Neural crest cell (in vitro differentiated cells): ENCODE measurements around the gene MCC. TPM values are rescaled to one million over a fixed set of nuclear protein-coding genes. Genes with fewer than 3 reads are reported as not detected.

Experiments
- DNase-seq: peaks from one replicate; pipeline ENCODE4 v3.0.0; 2021; ENCODE audit warnings: low read depth, mixed read lengths, low spot score
- H3K27ac Mint-ChIP-seq: one replicate; pipeline ENCODE4 v1.8.0; 2021; ENCODE audit warnings: mild to moderate bottlenecking, mixed read lengths; ENCODE audit not compliant: unreplicated experiment
- H3K27me3 Mint-ChIP-seq: 2 replicates; pipeline ENCODE4 v1.8.0; 2021; ENCODE audit warnings: low read depth, mild to moderate bottlenecking, mixed read lengths
- H3K36me3 Mint-ChIP-seq: 2 replicates; pipeline ENCODE4 v1.8.0; 2021; ENCODE audit warnings: low read depth, mild to moderate bottlenecking, mixed read lengths
- H3K4me1 Mint-ChIP-seq: 2 replicates; pipeline ENCODE4 v1.8.0; 2021; ENCODE audit warnings: mixed read lengths
- H3K4me3 Mint-ChIP-seq: one replicate; pipeline ENCODE4 v1.8.0; 2021; ENCODE audit warnings: mild to moderate bottlenecking, mixed read lengths
- H3K9me3 Mint-ChIP-seq: 2 replicates; pipeline ENCODE4 v1.8.0; 2021; ENCODE audit warnings: mixed read lengths
- total RNA-seq: library from RNA; stranded (reverse); gene quantifications from 2 replicates; pipeline ENCODE4 v1.2.1, GENCODE V29; 2021
- TF ChIP-seq, protein P1 (sequence below): fragments of 200-600 bp; sonication (generic); conservative IDR thresholded peaks from 2 replicates; pipeline ENCODE4 v1.5.0; 2021; ENCODE audit warnings: antibody characterized with exemption, mild to moderate bottlenecking

The MCC gene
- total RNA-seq, 1 donor from 2014 or later, result 10.8 TPM

DNA sequence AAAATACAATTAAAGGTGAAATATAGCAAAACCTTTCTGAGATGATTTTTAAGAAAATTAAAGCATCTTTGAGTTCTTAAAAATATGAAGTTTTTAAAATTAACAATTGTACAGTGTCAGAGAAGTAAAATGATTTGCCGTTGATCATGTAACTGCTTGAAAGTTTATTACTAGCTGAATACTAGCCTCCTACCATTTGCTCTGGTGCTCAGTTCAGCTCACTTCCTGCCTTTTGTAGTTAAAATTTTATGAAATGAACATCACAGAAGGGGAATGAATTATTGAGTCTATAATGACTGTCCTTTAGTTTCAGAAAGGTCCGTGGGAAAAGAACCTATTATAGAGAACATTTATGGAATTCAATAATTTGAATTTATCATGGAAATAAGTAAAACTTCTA lies 34.9 kb upstream of the MCC start:
- peaks cover 5% of the 10 kb centered on the region for H3K4me1 Mint-ChIP-seq
- no peak overlapping the region for H3K4me3 Mint-ChIP-seq
- H3K27ac Mint-ChIP-seq, result no peak overlapping the region
- TF ChIP-seq, protein P1, sequence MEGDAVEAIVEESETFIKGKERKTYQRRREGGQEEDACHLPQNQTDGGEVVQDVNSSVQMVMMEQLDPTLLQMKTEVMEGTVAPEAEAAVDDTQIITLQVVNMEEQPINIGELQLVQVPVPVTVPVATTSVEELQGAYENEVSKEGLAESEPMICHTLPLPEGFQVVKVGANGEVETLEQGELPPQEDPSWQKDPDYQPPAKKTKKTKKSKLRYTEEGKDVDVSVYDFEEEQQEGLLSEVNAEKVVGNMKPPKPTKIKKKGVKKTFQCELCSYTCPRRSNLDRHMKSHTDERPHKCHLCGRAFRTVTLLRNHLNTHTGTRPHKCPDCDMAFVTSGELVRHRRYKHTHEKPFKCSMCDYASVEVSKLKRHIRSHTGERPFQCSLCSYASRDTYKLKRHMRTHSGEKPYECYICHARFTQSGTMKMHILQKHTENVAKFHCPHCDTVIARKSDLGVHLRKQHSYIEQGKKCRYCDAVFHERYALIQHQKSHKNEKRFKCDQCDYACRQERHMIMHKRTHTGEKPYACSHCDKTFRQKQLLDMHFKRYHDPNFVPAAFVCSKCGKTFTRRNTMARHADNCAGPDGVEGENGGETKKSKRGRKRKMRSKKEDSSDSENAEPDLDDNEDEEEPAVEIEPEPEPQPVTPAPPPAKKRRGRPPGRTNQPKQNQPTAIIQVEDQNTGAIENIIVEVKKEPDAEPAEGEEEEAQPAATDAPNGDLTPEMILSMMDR, result no peak
- no peaks in the 10 kb centered on the region for H3K9me3 Mint-ChIP-seq
- H3K36me3 Mint-ChIP-seq, result peaks cover 9% of the 10 kb centered on the region
- H3K27me3 Mint-ChIP-seq, result no peaks in the 10 kb centered on the region
- no peak for DNase-seq

DNA sequence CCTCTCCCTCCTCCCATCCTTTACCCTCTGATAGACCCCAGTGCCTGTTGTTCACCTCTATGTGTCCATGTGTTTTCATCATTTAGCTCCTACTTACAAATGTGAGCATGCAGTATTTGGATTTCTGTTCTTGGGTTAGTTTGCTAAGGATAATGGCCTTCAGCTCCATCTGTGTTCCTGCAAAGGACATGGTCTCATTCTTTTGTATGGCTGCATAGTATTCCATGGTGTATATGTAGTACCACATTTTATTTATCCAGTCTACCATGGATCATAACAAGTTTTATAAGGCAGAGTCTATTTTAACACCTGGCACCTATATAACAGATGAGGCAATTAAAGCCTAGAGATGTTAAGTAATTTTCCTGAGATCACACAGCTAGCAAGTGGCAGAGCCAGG lies 32.6 kb upstream of the MCC start:
- Mint-ChIP-seq H3K9me3 (no peaks in the 10 kb centered on the region), H3K4me3 (no peak overlapping the region), H3K27me3 (no peaks in the 10 kb centered on the region), H3K36me3 (peaks cover 12% of the 10 kb centered on the region), H3K27ac (no peak overlapping the region), H3K4me1 (peaks cover 11% of the 10 kb centered on the region)
- no peak for DNase-seq
- TF ChIP-seq, protein P1, result no peak

DNA sequence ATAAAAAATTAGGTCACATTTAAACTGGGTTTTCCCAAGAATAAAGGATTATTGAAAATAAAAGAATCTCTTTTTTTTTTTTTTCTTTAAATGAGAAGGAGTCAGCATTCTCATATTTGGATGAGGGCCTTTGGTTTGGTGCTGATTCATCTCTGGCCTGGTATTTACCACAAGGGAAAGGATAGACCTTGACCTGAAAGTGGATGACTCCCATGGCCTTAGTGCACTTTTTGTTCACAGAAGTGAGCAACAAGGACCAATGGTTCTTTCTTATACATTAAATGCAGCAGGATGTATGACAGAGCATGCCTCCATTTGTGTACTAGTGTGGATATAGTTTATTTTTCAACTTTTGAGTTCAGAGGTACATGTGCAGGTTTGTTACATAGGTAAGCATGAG lies 32.2 kb upstream of the MCC start:
- Mint-ChIP-seq H3K27ac (no peak overlapping the region), H3K4me1 (peaks cover 16% of the 10 kb centered on the region), H3K9me3 (no peaks in the 10 kb centered on the region), H3K27me3 (no peaks in the 10 kb centered on the region), H3K36me3 (peaks cover 12% of the 10 kb centered on the region), H3K4me3 (no peak overlapping the region)
- no peak for DNase-seq
- TF ChIP-seq, protein P1, result no peak

DNA sequence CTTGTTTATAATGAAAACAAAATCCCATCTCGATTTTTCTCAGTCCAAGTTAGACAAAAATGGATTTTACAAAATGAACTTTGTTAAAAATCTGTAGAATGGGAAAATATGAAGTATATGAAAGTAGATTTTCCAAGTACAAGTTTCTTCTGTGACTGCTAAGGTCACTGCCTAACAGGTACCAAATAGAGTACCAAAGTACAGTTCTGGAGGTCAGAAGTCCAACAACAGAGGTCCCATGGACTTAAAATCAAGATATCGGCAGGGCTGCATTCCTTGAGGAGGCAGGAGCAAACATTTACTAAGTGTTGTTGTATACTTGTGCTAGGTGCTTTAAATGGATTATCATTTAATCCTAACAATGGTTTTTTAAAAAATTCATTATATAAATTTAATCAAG lies 31.2 kb upstream of the MCC start:
- DNase-seq, result no peak
- Mint-ChIP-seq H3K4me3 (no peak overlapping the region), H3K27ac (no peak overlapping the region), H3K9me3 (no peaks in the 10 kb centered on the region), H3K4me1 (peaks cover 26% of the 10 kb centered on the region), H3K36me3 (peaks cover 12% of the 10 kb centered on the region), H3K27me3 (no peaks in the 10 kb centered on the region)
- TF ChIP-seq, protein P1, result no peak

DNA sequence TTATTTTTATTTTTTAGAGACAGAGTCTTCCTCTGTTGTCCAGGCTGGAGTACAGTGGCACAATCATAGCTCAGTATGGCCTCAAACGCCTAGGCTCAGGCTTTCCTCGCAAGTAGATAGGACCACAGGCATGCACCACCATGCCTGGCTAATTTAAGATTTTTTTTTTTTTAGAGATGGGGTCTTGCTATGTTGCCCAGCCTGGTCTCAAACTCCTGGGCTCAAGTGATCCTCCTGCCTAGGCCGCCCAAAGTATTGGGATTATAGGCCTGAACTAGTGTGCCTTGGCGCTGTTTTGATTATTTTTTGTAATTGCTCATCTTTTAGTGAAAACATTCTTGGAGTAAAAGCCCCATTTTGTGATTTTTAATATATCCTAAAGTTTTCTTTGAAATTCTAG lies 30.6 kb upstream of the MCC start:
- H3K4me1 Mint-ChIP-seq, result peaks cover 29% of the 10 kb centered on the region
- TF ChIP-seq, protein P1, result no peak
- peaks cover 12% of the 10 kb centered on the region for H3K36me3 Mint-ChIP-seq
- H3K9me3 Mint-ChIP-seq, result no peaks in the 10 kb centered on the region
- no peak for DNase-seq
- H3K4me3 Mint-ChIP-seq, result no peak overlapping the region
- no peak overlapping the region for H3K27ac Mint-ChIP-seq
- H3K27me3 Mint-ChIP-seq, result no peaks in the 10 kb centered on the region

DNA sequence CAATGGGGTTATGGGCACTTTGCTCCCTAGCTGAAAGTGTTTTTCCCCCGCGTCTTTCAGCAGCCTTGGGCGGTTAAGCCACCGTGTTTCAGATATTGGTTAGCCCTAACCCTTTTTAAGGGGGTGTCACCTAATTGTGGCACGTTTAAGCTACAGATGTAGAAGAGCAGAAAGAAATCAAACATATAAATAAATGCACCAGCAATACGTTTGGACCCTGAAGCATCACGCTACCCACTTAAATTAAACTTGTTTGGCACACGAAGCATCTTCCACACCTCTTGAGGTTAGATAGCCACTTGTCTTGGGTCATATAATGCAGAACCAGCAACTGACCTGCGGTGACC lies 26.0 kb upstream of the MCC start:
- Mint-ChIP-seq H3K27me3 (peaks cover 7% of the 10 kb centered on the region), H3K9me3 (peaks cover 2% of the 10 kb centered on the region), H3K27ac (peak overlapping the region; percentile 97), H3K4me1 (peaks cover 34% of the 10 kb centered on the region), H3K4me3 (peak overlapping the region; percentile 94), H3K36me3 (peaks cover 3% of the 10 kb centered on the region)
- DNase-seq, result no peak
- TF ChIP-seq, protein P1, result no peak
